ENCODE data around the gene IER5L. TPM values are rescaled to one million over a fixed set of nuclear protein-coding genes. Genes with fewer than 3 reads are reported as not detected.

IER5L gene
- total RNA-seq, 1 experiment from 2014 or later, result 73.3 TPM

DNA sequence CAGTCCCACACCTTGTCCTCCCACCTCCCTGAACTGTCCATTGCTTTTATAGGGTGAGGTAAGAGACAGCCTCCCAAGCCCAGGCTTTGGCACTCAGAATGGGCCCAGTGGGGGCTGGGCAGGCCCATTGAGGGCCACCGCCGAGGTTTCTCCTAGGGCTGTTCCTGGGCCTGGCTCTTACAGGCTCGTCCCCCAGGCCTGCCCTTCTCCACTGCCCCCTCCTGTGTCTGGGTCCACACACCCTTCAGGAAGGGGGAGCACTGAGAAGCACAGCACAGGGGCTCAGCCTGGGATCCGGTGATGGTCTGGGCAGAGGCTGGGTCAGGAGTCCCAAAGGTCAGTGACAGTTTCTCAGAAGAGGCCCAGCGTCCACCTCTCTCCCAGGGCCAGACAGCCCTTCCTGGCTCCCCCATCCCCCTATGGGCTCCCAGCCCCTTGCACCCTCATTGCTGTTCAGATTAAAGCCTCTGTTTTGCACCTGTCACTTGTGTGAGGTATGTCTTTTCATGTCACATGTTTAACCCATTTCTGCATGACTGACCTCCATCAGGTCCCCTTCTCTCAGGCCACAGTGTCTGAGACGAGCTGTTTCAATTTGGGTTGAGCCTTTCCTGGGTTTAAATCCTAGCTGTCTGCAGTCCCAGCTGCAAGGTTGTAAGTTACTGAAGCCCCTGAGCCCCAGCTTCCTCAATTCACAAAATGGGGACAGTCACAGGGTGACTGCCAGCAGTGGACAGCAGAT is 29.4 kb downstream of the IER5L start:
- DNase-seq (ENCODE audit: low read depth), result no peak
- in situ Hi-C loops (cut with HindIII; ENCODE audit: low pct_unique_long_range_greater_than_20kb, low sequenced_read_pairs), result no loop called here

DNA sequence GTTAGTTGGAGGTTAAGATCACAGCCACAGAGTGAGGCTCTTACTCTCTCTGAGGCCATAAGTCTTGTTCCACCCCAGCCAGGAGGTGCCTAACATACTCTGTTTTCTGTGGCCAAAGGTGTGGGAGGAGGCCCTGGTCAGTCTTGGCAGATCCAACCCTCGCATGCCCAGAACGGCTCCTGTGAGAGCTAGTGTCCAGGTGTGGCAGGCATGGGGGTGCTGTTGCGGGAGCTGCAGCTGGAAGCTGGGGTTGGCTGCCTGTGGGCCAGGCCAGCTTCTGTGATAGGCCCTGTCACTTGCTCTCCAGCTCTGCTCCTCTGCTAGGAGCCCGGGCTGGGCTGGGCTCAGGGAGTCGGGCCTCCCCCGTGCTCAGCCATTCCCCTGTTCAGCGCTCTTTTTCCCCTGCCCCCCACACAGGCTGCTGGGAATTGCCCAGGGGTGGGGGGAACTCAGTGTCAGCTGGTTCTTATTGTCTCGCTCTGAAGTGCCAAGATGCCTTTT is 31.6 kb downstream of the IER5L start:
- in situ Hi-C loops (cut with HindIII; ENCODE audit: low pct_unique_long_range_greater_than_20kb, low sequenced_read_pairs), result no loop called here

DNA sequence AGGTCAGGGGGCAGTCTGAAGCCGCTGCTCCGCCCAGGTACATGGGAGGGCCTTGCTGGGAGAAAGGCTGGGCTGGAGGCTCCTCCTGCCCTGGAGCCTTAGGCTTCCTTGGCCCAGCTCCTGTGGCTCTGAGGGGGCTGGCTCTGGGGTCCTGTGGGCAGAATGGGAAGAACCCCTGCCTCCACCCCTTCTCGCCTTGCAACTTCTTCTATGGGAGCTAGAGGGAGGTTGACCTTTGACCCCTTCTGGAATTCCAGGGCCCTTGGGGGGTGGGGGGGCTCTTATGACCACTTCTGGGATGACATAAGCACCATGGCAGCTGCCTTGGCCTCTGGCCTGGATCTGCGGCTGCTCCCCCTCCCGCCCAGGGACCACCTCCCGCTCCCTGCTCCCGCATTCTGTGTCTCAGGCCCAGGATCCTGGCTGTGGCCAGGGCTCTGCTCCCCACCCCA is 32.2 kb downstream of the IER5L start:
- peak; percentile 48 for DNase-seq (ENCODE audit: low read depth)
- in situ Hi-C loops (cut with HindIII; ENCODE audit: low pct_unique_long_range_greater_than_20kb, low sequenced_read_pairs), result no loop called here

More for the DNA sequence above, 31.6 kb downstream of the IER5L start:
- no peak for DNase-seq (ENCODE audit: low read depth)

DNA sequence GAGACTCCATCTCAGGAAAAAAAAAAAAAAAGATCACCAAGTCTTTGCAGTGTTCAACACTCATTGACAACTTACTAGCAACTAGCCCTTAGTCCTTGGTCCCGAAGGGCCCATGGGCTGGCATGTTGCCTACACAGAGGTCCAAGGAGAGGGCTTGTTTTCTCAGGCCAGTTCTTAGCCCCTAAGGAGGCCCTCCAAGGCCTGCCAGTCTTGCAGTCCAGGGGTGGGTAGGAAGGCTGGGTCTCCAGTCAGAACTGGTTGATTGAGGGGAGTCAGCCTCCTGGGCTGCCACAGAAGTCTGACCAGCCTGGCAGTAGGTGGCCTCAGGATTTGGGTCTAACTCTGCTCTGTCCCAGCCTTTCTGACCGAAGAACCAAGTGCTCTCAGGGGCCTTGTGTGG is 32.7 kb downstream of the IER5L start:
- DNase-seq (ENCODE audit: low read depth), result no peak
- in situ Hi-C loops (cut with HindIII; ENCODE audit: low pct_unique_long_range_greater_than_20kb, low sequenced_read_pairs), result no loop called here

DNA sequence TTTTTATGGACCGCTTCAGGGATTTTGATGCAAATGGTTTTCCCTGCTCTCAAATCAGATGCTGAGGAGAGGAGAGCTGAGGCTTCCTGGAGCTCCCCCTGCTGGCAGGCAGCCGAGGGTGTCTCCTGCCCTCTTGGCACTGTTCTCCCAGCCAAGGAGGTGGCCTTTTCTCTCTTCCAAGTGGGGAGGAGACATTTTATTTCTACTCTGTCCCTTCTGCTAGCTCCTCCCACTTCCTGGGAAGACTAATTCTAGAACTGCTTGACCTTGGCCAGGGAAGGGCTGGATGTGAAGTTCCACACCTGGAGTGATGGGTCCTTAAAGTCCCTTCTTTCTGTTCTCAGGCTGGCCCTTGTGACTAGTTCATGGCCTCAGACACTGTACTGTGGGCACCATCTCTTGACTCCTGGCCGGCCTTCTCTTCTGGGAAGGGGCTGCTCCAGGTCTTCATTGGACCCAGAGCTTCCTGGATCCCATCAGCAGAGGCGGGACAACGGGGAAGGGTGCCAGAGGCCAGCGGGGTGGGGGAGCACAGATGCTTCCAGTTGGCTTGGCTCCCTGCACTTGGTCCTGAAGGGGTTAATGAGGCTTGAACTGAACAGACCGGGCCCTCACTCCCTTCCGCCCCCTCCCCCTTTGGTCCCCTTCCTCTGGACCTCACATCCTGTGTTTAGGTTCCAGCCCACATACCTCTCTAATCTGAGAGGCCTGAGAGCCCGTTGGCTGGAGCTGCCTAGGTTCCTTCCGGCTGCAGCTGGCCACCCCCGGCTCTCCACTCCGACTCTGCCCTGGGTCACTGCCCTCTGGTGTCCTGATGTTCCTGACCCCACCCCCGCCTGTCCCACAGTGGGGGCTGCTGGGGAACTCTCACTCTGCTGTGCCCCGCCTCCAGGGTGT is 34.8 kb downstream of the IER5L start:
- in situ Hi-C loops (cut with HindIII; ENCODE audit: low pct_unique_long_range_greater_than_20kb, low sequenced_read_pairs), result no loop called here
- peak; percentile 86 for DNase-seq (ENCODE audit: low read depth)

DNA sequence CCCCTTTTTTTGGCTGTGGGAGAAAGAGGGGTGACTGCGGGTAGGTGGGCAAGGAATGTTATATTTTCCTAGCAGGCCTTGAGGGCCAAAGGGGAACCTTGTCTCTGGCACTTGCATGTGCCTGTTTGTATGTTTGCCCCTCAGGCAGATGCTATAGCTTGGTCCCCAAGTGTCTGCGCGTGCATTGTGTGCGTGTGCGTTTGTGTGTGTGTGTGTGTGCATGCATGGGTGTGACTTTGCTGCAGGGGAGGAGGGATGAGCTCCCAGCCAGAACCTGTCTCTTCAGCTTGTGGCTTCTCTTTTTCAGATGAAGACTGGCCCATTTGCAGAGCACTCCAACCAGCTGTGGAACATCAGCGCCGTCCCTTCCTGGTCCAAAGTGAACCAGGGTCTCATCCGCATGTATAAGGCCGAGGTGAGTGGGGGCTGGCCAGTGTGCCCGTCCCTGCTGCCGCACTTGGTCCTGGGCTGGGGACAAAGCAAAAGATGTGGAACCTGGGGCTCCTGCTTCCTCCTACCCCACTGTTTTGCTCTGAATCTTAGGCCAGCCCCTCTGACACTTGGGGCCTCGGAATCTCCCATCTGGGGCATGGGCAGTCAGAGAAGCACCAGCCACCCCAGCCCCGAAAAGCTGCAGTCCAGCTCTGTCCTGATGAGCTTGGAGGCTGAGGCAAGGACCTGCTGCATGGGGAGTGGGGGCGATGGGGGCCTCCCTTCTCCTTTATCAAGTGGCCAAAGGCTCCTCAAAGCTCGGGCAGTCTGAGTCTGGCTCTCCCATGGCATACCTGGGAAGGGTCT is 35.7 kb downstream of the IER5L start:
- in situ Hi-C loops (cut with HindIII; ENCODE audit: low pct_unique_long_range_greater_than_20kb, low sequenced_read_pairs), result no loop called here
- DNase-seq (ENCODE audit: low read depth), result peak; percentile 23

DNA sequence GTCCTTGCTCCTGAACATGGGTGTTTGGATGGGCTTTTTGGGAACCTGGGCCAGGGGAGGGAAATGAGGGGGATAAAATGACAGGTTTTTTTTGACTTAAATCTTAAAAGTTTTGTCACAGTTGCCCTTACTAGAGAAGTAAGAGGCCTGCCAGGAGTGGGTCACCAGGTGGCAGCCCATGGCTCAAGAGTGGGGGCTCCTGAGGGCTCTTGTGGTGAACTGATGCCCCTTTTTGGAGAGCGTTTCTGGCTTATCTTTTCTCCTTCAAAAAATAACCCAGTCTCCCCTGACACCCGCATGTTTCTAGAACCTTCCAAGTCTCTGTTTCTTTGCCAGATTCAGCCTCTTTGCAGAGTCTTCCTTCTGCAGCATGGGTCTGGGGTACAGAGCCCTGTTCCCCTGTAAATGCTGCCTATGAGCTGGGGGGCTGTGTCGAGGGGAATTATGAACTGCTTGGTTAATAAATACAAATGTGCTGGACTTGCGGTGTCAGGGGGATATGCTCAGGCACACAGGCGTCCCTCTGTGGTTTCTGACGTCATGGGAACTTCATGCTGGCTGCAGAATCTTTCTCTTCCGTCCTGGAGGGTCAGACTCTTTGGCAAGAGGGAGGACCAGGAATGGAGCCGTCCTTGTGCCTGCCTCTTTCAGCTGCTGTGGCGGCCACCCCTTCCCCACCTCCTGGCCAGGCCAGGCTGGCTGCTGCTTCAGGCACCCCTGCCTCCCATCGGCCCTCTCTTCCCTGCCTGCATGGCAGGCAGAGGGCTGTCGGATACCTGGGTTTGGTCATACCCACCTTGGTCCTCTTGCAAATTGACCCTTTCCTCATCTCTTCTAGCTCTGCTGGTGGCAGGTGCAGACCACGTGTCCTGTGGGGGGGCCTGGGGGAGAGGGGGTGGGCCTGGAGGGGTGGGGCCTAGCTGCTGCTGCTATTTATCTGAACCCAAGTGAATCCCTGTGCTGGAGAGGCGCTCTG is 36.7 kb downstream of the IER5L start:
- in situ Hi-C loops (cut with HindIII; ENCODE audit: low pct_unique_long_range_greater_than_20kb, low sequenced_read_pairs), result no loop called here
- peak; percentile 88 for DNase-seq (ENCODE audit: low read depth)

DNA sequence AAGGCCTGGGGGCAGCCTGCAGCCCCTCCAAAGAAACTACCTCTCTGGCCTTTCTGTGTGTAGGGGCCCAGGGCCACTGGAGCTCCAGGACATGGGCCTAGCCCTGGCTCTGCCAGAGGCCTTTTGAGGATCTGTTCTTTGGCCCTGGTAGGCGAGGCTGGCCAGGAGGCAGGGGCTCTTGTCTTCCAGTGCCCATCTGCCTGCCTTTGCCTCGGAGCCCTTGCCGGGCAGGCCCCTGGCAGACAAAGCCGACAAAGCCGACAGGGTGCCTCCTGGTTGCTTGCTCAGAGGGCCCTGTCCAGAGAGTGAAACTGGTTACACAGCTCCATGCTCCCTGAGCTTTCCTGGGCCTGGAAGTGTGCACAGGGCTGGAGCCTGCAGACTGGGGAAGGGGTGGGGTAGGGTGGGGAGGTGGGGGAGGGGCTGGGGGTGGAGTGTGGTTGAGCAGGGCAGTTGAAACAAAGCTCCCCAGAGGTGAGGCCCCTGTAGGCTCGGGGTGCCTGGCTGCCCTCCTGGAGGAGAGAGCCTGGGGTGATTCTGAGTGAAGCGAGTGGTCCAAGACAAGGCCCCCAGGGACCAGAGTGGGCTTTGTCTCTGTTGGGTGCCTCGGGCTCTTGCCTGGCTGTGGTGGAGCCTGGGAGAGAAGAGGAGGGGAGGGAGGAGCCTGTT is 37.5 kb downstream of the IER5L start:
- in situ Hi-C loops (cut with HindIII; ENCODE audit: low pct_unique_long_range_greater_than_20kb, low sequenced_read_pairs), result no loop called here

DNA sequence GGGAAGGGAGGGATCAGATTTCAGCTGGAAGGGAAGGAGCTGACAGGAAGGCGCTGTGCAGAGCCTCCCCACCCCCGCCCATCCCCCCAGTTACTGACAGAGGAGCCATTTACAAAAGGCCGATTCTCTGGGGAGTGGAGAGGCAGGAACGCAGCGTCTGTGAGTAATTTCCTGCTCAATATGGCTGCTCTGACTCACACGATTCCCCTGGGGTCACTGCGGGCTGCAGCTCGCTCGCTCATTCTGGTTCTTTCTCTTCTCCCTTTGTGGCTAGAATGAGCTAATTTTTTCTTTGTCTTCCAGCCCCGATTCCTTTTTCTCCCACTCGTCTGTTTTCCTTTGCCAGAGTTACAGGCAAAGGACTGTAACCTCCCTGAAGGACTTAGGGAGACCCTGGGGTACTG is 38.1 kb downstream of the IER5L start:
- peak; percentile 97 for DNase-seq (ENCODE audit: low read depth)
- in situ Hi-C loops (cut with HindIII; ENCODE audit: low pct_unique_long_range_greater_than_20kb, low sequenced_read_pairs), result no loop called here

More for the DNA sequence above, 37.5 kb downstream of the IER5L start:
- peak; percentile 53 for DNase-seq (ENCODE audit: low read depth)

DNA sequence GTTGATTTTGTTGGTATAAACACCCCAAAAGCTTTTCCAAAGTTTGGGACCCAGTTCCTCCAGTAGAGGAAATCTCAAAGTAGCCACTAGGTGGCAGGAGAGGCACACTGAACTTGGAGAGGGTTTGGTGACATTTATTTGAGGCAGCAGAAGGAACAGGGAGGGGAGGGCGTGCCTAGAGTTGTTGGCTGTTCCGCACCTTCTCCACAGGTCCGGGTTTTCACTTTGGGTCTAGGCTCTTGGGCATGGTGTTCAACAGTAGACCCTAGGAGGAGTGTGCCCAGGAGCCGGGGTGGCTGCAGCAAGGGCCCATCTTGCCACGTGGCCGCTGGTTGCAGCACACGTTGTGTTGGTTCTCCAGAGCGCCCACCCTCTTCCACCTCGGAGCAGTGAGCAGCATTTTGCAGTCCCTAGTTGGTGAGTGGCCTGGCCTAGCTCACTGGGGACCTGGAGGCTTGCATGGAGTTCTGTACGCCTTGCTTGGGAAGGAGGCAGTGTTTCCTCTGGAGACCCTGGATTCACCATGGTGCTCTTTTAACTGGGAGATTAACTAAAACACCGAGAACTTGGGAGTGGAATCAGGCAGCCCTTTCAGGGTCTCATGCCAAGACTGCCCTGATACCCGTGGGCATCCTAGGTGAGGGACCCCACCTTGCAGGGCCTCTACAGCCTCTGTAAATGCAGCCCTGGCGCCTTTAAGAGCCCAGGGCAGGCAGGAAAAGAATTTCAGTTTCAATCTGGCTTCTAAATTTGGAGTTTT is 38.6 kb downstream of the IER5L start:
- in situ Hi-C loops (cut with HindIII; ENCODE audit: low pct_unique_long_range_greater_than_20kb, low sequenced_read_pairs), result no loop called here
- DNase-seq (ENCODE audit: low read depth), result peak; percentile 81

DNA sequence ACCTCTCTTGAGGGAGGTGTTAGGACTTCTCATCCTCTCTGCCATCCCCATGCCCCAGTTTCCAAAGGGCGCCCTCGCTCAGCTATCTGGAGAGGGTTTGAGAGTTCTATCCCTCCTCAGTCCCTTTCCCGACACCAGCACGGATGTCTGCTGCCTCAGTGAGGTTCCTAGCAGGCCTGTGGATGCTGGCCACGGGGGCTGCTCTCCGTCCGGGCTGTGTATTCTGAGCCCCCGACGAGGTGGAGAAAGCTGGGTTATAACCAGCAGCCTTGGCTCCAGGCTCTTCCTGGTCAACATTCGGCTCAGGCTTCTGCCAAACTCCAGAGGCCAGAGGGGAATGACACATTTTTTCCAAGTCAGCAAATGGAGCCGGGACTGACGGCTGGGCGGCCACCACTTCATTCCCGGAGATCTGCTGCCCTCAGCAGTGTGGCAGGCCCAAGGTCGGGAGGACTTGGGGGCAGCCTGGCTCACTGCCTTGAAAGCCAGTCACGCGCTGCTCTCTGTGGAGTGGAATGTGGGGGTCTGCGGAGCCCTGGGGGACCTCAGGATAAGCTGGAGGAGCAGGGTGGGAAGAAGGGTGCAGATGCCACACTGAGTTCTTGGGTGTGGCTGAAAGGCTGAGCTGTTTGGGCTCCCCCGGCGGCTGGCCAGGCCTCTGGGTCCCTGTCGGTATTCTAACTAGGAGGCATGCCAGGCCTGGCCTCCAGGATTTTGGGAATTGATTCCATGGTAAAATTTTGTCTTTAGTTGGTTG is 39.4 kb downstream of the IER5L start:
- DNase-seq (ENCODE audit: low read depth), result no peak
- in situ Hi-C loops (cut with HindIII; ENCODE audit: low pct_unique_long_range_greater_than_20kb, low sequenced_read_pairs), result no loop called here

DNA sequence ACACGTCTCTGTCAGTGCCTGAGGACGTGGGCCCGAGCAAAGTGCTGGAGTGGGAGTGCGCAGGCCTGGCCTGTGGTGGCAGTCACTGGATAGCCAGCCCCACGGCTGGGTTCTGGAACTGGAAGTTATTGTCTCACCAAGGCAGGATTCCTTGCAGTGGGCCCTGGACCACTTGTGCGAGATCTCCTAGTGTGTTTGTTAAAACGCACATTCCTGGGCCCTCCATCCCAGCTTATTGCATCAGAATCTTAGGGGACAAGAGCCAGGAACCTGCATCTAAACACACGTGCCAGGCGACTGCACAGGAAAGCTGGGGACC is 40.0 kb downstream of the IER5L start:
- in situ Hi-C loops (cut with HindIII; ENCODE audit: low pct_unique_long_range_greater_than_20kb, low sequenced_read_pairs), result no loop called here

DNA sequence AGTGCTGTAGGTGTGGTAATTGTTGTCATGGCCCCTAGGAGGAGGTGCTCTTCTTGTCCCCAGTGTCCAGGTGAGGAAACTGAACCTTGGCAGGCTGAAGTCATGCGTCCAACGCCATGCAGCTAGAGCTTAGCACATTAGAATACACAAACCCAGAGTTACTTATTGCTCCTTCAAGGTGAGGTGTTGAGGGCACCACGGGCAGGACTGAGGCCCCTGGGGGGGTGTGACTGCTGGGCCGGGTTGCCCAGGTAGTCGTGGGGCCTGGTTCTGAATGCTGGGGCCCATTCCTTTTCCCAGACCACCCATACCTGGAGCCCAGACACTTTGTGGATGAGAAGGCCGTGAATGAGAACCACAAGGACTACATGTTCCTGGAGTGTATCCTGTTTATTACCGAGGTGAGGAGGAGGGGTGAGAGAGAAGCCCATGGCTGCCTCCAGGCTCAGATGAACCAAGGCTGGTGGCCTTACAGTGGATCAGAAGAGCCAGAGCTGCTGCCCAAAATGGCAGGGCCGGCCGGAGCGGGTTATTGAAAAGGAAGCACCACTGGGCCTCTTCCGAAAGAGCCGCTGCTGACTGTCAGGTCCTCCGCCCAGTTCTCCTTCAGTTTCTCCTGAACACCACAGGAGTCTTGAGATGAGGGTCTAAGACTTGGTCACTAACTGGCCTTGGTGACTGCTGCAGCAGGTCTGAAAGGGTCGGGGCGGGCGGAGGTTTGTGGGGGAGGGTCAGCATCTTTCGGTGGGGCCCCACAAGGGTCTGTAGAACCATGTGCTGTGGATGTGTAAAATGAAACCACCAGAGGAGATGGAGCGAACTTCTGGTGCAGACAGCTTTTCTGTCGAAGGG is 40.5 kb downstream of the IER5L start:
- in situ Hi-C loops (cut with HindIII; ENCODE audit: low pct_unique_long_range_greater_than_20kb, low sequenced_read_pairs), result no loop called here

More for the DNA sequence above, 40.0 kb downstream of the IER5L start:
- no peak for DNase-seq (ENCODE audit: low read depth)

DNA sequence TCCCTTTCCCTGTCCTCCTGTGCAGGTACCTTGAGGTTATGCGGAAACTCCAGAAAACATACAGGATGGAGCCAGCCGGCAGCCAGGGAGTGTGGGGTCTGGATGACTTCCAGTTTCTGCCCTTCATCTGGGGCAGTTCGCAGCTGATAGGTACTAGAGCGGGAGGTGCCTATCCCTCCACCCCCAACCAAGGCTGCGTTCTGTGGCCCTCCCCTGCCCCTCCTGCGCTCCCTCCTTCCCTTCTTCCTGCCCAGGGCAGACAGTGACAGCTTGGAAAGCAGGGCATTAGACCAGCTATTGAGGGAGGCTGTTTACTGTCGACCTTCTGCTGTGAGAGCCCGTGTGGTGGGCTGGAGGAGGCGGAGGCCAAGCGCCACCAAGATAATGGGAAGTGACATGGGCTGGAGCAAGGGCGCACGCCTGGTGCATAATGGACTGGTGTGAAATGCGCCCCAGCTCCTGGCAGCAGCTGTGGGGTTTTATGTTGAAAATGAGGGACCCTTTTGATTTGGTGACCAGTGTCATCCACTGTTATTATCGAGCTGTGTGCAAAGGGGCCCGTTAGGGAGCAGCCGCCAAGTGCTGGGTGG is 41.5 kb downstream of the IER5L start:
- DNase-seq (ENCODE audit: low read depth), result no peak
- in situ Hi-C loops (cut with HindIII; ENCODE audit: low pct_unique_long_range_greater_than_20kb, low sequenced_read_pairs), result no loop called here

More for the DNA sequence above, 40.5 kb downstream of the IER5L start:
- no peak for DNase-seq (ENCODE audit: low read depth)
